Transverse colon (tissue), 4 donors: ENCODE data around the gene GRB14.

ENCODE experiments used
- EP300 ChIP-seq: sonication (generic); formaldehyde crosslinking; IDR thresholded peaks from one replicate; pipeline ENCODE4 v1.6.1; 2017; ENCODE audit warnings: antibody characterized with exemption, low read depth
- POLR2A ChIP-seq: fragments of 450-650 bp; IDR thresholded peaks from one replicate; pipeline ENCODE4 v1.6.1; 2016; ENCODE audit warnings: antibody characterized with exemption, mild to moderate bottlenecking, moderate library complexity
- POLR2AphosphoS5 ChIP-seq, 3 donors: sonication (generic); formaldehyde crosslinking; IDR thresholded peaks; one replicate each; pipeline ENCODE4 v1.6.1; 2016; ENCODE audit warnings: antibody characterized with exemption in 3 of 3
- TF ChIP-seq, protein P1 (sequence below), 5 experiments: fragments of 200-600 bp in 3 of 5; fragments of 450-650 bp in 2 of 5; sonication (generic) in 3 of 5; IDR thresholded peaks; 1 replicate in 2 of 5; 2 replicates in 3 of 5; pipeline ENCODE4 v1.5.1; 2016 to 2017; ENCODE audit warnings: antibody characterized with exemption in 5 of 5, inconsistent platforms in 3 of 5, mild to moderate bottlenecking in 2 of 5, moderate library complexity in 1 of 5

DNA sequence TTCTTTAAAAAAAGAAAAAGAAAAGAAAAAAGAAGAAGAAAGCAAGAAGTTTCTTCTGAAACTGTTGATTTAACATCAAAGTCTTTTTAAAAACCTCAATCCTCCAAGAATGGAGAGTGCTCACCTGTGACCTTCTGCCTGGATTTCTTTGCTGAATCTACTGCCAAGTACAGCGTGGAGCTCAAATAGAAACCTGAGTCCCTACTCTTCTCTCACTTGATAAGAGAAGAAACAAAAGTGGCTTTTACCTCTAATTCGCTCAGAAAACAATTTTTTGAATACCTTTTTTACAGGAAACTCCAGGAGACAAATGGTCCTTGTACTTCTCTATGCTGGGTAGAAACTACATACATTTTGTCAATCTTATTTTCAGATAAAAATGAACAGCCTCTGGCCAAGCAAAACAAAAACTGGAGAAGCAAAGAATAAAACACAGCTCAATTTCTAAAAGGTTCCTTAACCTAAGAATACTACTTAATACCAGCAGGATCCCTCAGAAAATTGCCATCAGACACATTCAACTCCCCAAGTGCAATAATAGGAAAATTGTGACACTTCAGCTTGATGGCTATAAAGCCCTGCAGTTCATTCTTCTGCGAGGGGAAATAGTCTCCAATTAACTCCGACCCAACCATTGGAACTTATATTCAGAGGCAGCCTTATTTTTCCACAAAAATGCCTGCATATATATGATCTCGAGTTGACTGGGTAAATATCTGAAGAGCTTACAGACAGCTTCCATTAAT, 85.8 kb downstream of the GRB14 start:
- no peak for TF ChIP-seq POLR2A
- TF ChIP-seq, protein P1, sequence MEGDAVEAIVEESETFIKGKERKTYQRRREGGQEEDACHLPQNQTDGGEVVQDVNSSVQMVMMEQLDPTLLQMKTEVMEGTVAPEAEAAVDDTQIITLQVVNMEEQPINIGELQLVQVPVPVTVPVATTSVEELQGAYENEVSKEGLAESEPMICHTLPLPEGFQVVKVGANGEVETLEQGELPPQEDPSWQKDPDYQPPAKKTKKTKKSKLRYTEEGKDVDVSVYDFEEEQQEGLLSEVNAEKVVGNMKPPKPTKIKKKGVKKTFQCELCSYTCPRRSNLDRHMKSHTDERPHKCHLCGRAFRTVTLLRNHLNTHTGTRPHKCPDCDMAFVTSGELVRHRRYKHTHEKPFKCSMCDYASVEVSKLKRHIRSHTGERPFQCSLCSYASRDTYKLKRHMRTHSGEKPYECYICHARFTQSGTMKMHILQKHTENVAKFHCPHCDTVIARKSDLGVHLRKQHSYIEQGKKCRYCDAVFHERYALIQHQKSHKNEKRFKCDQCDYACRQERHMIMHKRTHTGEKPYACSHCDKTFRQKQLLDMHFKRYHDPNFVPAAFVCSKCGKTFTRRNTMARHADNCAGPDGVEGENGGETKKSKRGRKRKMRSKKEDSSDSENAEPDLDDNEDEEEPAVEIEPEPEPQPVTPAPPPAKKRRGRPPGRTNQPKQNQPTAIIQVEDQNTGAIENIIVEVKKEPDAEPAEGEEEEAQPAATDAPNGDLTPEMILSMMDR (IDR thresholded peaks at IDR 0.05) = no peak
- no peak for TF ChIP-seq EP300
- TF ChIP-seq POLR2AphosphoS5 (IDR thresholded peaks at IDR 0.05) = no peak
